ENCODE measurements around the gene RPL7A. TPM values are rescaled to one million over a fixed set of nuclear protein-coding genes. Genes with fewer than 3 reads are reported as not detected.

The RPL7A gene
- total RNA-seq, 1 experiment from 2014 or later: 1,920 TPM

DNA sequence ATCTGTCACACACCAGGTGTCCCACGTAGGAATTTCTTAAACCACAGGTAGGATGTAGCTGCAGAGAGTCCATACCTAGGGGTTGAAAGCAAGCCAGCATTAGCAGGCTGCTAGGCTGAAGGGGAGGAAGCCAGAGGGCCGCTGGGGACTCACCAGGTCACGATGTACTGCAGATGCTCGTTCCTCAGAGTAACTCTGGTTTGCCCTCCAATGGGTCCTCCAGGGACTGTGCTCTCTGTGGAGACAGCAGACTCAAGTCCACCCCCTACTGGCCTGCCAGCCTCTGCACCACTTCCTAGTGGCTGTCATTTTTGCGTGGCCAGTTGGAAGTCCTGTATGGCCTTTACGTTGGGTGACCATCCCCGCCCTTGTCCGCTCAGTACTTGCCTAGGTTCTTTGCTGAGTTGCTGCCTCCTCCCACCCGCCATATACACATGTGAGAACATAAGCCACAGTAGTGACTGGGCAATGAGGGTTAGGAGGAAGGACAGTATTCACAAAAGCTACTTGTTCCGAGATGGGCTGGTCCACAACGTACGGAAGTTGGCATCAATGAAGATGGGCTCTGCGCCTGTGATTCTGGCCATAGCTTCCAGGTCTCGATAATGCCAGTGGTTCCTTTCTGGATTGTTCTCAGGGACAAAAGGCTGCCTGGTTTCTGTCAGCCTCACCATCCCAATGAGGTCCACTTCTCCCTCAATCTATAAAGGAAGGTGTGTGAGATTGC lies 4.1 kb downstream of the RPL7A start:
- Histone ChIP-seq H3K4me3 (ENCODE audit: low read depth, low read length, poor library complexity, severe bottlenecking) (no peak overlapping the region), H3K4me1 (ENCODE audit: insufficient read depth, low read length, poor library complexity, severe bottlenecking) (peaks cover 16% of the 10 kb centered on the region), H3K36me3 (ENCODE audit: insufficient read depth, low read length, poor library complexity, severe bottlenecking) (peaks cover 48% of the 10 kb centered on the region), H3K27ac (ENCODE audit: low read depth, low read length, poor library complexity, severe bottlenecking) (peak overlapping the region; percentile 27), H3K27me3 (replicated peaks; ENCODE audit: insufficient read depth, low read depth, low read length, poor library complexity) (no peaks in the 10 kb centered on the region), H3K9me3 (ENCODE audit: low read depth, low read length, poor library complexity, severe bottlenecking) (no peaks in the 10 kb centered on the region)
- peak; percentile 81 for DNase-seq (ENCODE audit: low spot score)
- TF ChIP-seq EZH2 (IDR thresholded peaks at IDR 0.05; ENCODE audit: borderline replicate concordance, low read depth, low read length, poor library complexity, severe bottlenecking) (no peak), CTCF (conservative IDR thresholded peaks at IDR 0.05; ENCODE audit: low read depth, low read length) (peak; percentile 68)
- POLR2A ChIA-PET (ENCODE audit: low non-redundant PET): interaction anchor here (0.8 kb wide), 1 partner anchor 510 kb away, joined by 4 read pairs; no protein-coding TSS in a partner anchor
- intact Hi-C loops (cut with micrococcal nuclease; ENCODE audit: unreplicated experiment): no loop called here
- no TSS peak for BruUV-seq (replicated peaks)
- CTCF ChIA-PET: interaction anchor here (0.5 kb wide), 1 partner anchor 53 kb away, joined by 4 read pairs; no protein-coding TSS in a partner anchor

DNA sequence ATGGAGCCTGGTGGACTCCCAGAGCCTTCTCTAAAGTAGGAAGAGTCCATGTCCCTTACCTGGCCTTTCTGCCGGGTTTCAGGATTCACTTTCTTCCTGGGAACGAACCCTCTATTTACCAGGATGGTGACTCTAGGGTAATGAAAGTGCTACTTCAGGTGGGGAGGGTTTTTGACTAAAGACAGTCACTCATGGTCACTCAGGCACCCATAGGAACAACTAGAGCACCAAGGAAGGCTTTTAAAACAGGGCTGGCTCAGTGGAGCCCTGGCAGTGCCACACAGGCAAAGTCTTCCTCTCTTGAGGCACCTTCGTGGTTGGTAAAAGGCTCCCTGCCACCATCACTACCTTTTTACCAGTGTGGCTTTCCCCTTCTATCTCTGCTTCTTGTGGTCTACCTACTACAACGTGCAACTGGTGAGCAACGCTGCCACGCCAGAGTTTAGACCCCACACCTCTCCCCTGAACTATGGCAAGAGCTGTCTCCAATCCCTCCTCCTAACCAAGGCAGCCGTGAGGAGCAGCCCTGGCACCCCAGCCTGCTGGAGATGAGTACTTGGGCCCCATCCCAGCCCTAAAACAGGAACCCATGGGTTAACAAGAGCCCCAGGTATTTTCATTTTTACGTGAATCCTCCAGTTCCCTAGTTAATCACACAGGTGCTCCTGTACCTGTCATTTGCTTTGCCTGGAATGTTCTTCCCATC lies 4.8 kb downstream of the RPL7A start:
- BruUV-seq (replicated peaks): no TSS peak
- ChIA-PET CTCF (interaction anchor here (0.5 kb wide), 1 partner anchor 54 kb away, joined by 4 read pairs; no protein-coding TSS in a partner anchor), POLR2A (ENCODE audit: low non-redundant PET) (no interaction called here)
- no peaks in the 10 kb centered on the region for H3K27me3 ChIP-seq (replicated peaks; ENCODE audit: insufficient read depth, low read depth, low read length, poor library complexity)
- TF ChIP-seq EZH2 (IDR thresholded peaks at IDR 0.05; ENCODE audit: borderline replicate concordance, low read depth, low read length, poor library complexity, severe bottlenecking): no peak
- TF ChIP-seq CTCF (conservative IDR thresholded peaks at IDR 0.05; ENCODE audit: low read depth, low read length): no peak
- peaks cover 23% of the 10 kb centered on the region for H3K4me1 ChIP-seq (ENCODE audit: insufficient read depth, low read length, poor library complexity, severe bottlenecking)
- no peaks in the 10 kb centered on the region for H3K9me3 ChIP-seq (ENCODE audit: low read depth, low read length, poor library complexity, severe bottlenecking)
- peak; percentile 14 for DNase-seq (ENCODE audit: low spot score)
- H3K4me3 ChIP-seq (ENCODE audit: low read depth, low read length, poor library complexity, severe bottlenecking): no peak overlapping the region
- H3K36me3 ChIP-seq (ENCODE audit: insufficient read depth, low read length, poor library complexity, severe bottlenecking): peaks cover 48% of the 10 kb centered on the region
- intact Hi-C loops (cut with micrococcal nuclease; ENCODE audit: unreplicated experiment): no loop called here
- peak overlapping the region; percentile 27 for H3K27ac ChIP-seq (ENCODE audit: low read depth, low read length, poor library complexity, severe bottlenecking)

GRCh38 chr9:133353548-133353947 lies 5.5 kb downstream of the RPL7A start:
- Histone ChIP-seq H3K4me3 (ENCODE audit: low read depth, low read length, poor library complexity, severe bottlenecking) (no peak overlapping the region), H3K27ac (ENCODE audit: low read depth, low read length, poor library complexity, severe bottlenecking) (no peak overlapping the region), H3K27me3 (replicated peaks; ENCODE audit: insufficient read depth, low read depth, low read length, poor library complexity) (no peaks in the 10 kb centered on the region), H3K4me1 (ENCODE audit: insufficient read depth, low read length, poor library complexity, severe bottlenecking) (peaks cover 23% of the 10 kb centered on the region), H3K9me3 (ENCODE audit: low read depth, low read length, poor library complexity, severe bottlenecking) (no peaks in the 10 kb centered on the region), H3K36me3 (ENCODE audit: insufficient read depth, low read length, poor library complexity, severe bottlenecking) (peaks cover 46% of the 10 kb centered on the region)
- POLR2A ChIA-PET (ENCODE audit: low non-redundant PET): no interaction called here
- DNase-seq (ENCODE audit: low spot score): peak; percentile 16
- no TSS peak for BruUV-seq (replicated peaks)
- CTCF ChIA-PET: no interaction called here
- intact Hi-C loops (cut with micrococcal nuclease; ENCODE audit: unreplicated experiment): no loop called here
- no peak for TF ChIP-seq CTCF (conservative IDR thresholded peaks at IDR 0.05; ENCODE audit: low read depth, low read length)
- no peak for TF ChIP-seq EZH2 (IDR thresholded peaks at IDR 0.05; ENCODE audit: borderline replicate concordance, low read depth, low read length, poor library complexity, severe bottlenecking)
